Loucy (cell line): Measurements from ENCODE around the gene EIPR1.

Experiments used
- H2AFZ ChIP-seq: fragments of 200-600 bp; sonication (generic); 2 replicates; pipeline ENCODE4 v1.6.0; 2016; ENCODE audit warnings: antibody characterized with exemption, mild to moderate bottlenecking, low read length, moderate library complexity
- H3F3A ChIP-seq: fragments of 200-600 bp; 2 replicates; pipeline ENCODE4 v1.6.0; 2016; ENCODE audit warnings: antibody characterized with exemption, low read depth, mild to moderate bottlenecking
- H3K27me3 ChIP-seq: fragments of 200-600 bp; sonication (generic); 2 replicates; pipeline ENCODE4 v1.6.1; 2014; ENCODE audit warnings: low read length, mild to moderate bottlenecking; ENCODE audit not compliant: insufficient read depth, poor library complexity, severe bottlenecking
- H3K36me3 ChIP-seq: fragments of 200-600 bp; sonication (generic); 2 replicates; pipeline ENCODE4 v1.6.1; 2016; ENCODE audit warnings: low read length; ENCODE audit not compliant: insufficient read depth
- H3K4me1 ChIP-seq: fragments of 200-600 bp; sonication (generic); 2 replicates; pipeline ENCODE4 v1.5.1; 2014; ENCODE audit warnings: low read length, mild to moderate bottlenecking; ENCODE audit not compliant: insufficient read depth, poor library complexity, severe bottlenecking
- H3K4me2 ChIP-seq: fragments of 200-600 bp; sonication (generic); 2 replicates; pipeline ENCODE4 v1.6.0; 2014; ENCODE audit warnings: antibody characterized with exemption, low read length, low read depth, mild to moderate bottlenecking; ENCODE audit not compliant: poor library complexity, severe bottlenecking
- H3K4me3 ChIP-seq: fragments of 200-600 bp; sonication (generic); 2 replicates; pipeline ENCODE4 v1.5.1; 2014; ENCODE audit warnings: low read length, mild to moderate bottlenecking, mixed read lengths; ENCODE audit not compliant: poor library complexity, severe bottlenecking
- H3K79me2 ChIP-seq: fragments of 200-600 bp; sonication (generic); 2 replicates; pipeline ENCODE4 v1.6.1; 2014; ENCODE audit warnings: low read length; ENCODE audit not compliant: insufficient read depth
- H3K9ac ChIP-seq: fragments of 200-600 bp; sonication (generic); 2 replicates; pipeline ENCODE4 v1.6.0; 2014; ENCODE audit warnings: mild to moderate bottlenecking, low read depth, low read length, moderate library complexity; ENCODE audit not compliant: poor library complexity, severe bottlenecking
- H3K9me2 ChIP-seq: fragments of 200-600 bp; sonication (generic); replicated peaks from 2 replicates; pipeline ENCODE4 v1.6.1; 2016; ENCODE audit warnings: low read depth, low read length, mixed read lengths
- H3K9me3 ChIP-seq: fragments of 200-600 bp; sonication (generic); 2 replicates; pipeline ENCODE4 v1.6.1; 2014; ENCODE audit warnings: mild to moderate bottlenecking, antibody characterized with exemption, low read length, low read depth; ENCODE audit not compliant: insufficient read depth
- H4K20me1 ChIP-seq: fragments of 200-600 bp; sonication (generic); 2 replicates; pipeline ENCODE4 v1.6.0; 2014; ENCODE audit warnings: antibody characterized with exemption, low read length, mild to moderate bottlenecking; ENCODE audit not compliant: insufficient read depth, poor library complexity, severe bottlenecking
- EZH2phosphoT487 ChIP-seq: fragments of 200-600 bp; IDR thresholded peaks from 2 replicates; pipeline ENCODE4 v1.6.1; 2018; ENCODE audit warnings: antibody characterized with exemption, mild to moderate bottlenecking, moderate library complexity, borderline replicate concordance
- TF ChIP-seq, protein P1 (sequence below): fragments of 200-600 bp; sonication (generic); conservative IDR thresholded peaks from 2 replicates; pipeline ENCODE4 v1.5.1; 2014; ENCODE audit warnings: mild to moderate bottlenecking, antibody characterized with exemption, low read length

EIPR1 gene

DNA sequence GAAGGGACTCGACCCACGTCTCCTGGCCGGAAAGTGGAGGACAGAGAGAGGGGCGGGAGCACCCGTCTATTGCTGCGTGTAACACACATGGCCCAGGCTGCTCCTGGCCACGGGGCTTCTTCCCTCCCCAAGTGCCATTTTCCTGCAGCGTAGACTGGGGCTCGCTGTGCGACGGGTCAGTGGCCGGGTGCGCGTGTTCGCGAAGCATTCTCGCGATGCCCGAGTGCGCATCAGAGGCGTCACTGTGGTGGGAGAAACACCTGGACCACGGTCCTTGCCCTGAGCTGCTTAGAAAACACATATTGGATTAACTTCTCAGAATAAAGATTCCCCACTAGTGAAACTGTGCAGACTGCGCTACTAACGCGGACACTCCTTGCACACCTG, 200.8 kb downstream of the EIPR1 start:
- H3K4me3 ChIP-seq = no peak overlapping the region
- no peaks in the 10 kb centered on the region for H4K20me1 ChIP-seq
- H2AFZ ChIP-seq = no peak overlapping the region

DNA sequence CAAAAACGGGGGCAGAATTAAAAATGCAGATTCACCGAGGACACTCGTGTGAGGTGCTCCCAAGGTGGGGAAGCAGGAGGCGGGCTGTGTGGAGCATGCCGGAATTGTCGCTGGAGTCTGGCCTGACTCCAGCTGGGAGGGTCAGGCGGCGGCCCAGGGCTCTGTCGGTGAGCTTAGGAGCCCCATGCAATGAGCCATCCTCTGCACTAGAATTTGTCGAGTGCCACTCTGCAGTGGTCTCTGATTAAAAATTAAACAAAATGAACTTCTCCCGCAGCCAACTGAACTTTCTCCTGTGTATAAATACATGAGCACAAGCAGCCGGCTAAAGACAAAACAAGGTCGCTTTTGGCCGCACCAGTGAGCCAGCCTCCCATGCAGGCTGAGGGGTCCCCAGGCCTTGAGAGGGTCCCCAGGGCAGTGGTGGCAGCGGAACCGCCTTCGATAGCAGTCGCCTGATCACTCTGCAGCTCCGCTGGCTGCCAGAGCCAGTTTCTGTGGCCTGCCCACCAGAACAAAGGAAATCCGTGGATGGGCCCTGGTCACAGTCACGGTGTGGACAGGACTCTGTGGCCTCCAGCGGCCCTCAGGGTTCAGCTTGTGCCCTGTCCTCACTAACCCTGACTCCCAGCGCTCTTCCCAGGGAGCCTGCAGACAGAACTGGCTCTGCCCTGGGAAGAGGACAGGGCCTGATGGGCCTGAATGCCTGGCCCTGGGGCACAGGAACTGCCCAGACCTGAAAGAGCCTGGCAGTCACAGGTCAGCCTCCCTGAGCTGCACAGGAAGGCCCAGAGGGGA, 201.3 kb downstream of the EIPR1 start:
- no peak overlapping the region for H3K4me2 ChIP-seq
- no peaks in the 10 kb centered on the region for H3K9me2 ChIP-seq
- H3K9me3 ChIP-seq = no peaks in the 10 kb centered on the region
- no peaks in the 10 kb centered on the region for H3K4me1 ChIP-seq
- H3K36me3 ChIP-seq = no peaks in the 10 kb centered on the region
- H2AFZ ChIP-seq = no peak overlapping the region
- TF ChIP-seq EZH2phosphoT487 = no peak
- TF ChIP-seq, protein P1, sequence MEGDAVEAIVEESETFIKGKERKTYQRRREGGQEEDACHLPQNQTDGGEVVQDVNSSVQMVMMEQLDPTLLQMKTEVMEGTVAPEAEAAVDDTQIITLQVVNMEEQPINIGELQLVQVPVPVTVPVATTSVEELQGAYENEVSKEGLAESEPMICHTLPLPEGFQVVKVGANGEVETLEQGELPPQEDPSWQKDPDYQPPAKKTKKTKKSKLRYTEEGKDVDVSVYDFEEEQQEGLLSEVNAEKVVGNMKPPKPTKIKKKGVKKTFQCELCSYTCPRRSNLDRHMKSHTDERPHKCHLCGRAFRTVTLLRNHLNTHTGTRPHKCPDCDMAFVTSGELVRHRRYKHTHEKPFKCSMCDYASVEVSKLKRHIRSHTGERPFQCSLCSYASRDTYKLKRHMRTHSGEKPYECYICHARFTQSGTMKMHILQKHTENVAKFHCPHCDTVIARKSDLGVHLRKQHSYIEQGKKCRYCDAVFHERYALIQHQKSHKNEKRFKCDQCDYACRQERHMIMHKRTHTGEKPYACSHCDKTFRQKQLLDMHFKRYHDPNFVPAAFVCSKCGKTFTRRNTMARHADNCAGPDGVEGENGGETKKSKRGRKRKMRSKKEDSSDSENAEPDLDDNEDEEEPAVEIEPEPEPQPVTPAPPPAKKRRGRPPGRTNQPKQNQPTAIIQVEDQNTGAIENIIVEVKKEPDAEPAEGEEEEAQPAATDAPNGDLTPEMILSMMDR = no peak
- no peaks in the 10 kb centered on the region for H3K27me3 ChIP-seq
- H3K4me3 ChIP-seq = no peak overlapping the region
- no peaks in the 10 kb centered on the region for H3K79me2 ChIP-seq
- no peaks in the 10 kb centered on the region for H3F3A ChIP-seq
- H3K9ac ChIP-seq = no peak overlapping the region
- H4K20me1 ChIP-seq = no peaks in the 10 kb centered on the region

More for the DNA sequence above, 200.8 kb downstream of the EIPR1 start:
- no peaks in the 10 kb centered on the region for H3K36me3 ChIP-seq
- H3K9me2 ChIP-seq = no peaks in the 10 kb centered on the region
- no peaks in the 10 kb centered on the region for H3K27me3 ChIP-seq
- H3K4me1 ChIP-seq = no peaks in the 10 kb centered on the region
- no peaks in the 10 kb centered on the region for H3F3A ChIP-seq
- no peaks in the 10 kb centered on the region for H3K79me2 ChIP-seq
- H3K4me2 ChIP-seq = no peak overlapping the region
- no peak for TF ChIP-seq EZH2phosphoT487
- TF ChIP-seq, protein P1 = no peak
- H3K9me3 ChIP-seq = no peaks in the 10 kb centered on the region
- no peak overlapping the region for H3K9ac ChIP-seq

DNA sequence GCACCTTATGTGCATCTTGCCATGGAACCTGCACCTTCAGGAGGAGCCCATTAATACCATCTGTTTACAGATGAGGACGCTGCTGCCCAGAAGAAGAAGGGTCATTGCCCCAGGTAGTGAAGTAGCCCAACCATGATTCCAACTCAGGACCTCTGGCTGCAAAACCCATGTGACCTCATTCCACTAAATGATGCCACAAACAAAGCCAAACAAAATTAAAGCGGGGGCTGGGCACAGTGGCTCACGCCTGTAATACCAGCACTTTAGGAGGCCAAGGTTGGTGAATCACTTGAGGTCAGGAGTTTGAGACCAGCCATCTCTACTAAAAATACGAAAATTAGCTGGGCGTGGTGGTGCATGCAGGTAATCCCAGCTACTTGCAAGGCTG, 202.1 kb downstream of the EIPR1 start:
- Histone ChIP-seq H3K79me2 (no peaks in the 10 kb centered on the region), H3K27me3 (no peaks in the 10 kb centered on the region), H3K9me3 (no peaks in the 10 kb centered on the region), H3K9me2 (no peaks in the 10 kb centered on the region), H3K36me3 (no peaks in the 10 kb centered on the region), H2AFZ (no peak overlapping the region), H3K4me1 (no peaks in the 10 kb centered on the region), H4K20me1 (no peaks in the 10 kb centered on the region), H3K9ac (no peak overlapping the region), H3F3A (no peaks in the 10 kb centered on the region), H3K4me2 (no peak overlapping the region), H3K4me3 (no peak overlapping the region)
- TF ChIP-seq EZH2phosphoT487 = no peak
- TF ChIP-seq, protein P1 = no peak
